Rectal smooth muscle tissue (tissue), 1 donor: Measurements from ENCODE around the gene EXOG.

ENCODE experiments used
- H3K27ac ChIP-seq: one replicate; pipeline ENCODE4 v1.7.0; 2013; ENCODE audit warnings: low read depth, low read length, inconsistent platforms
- H3K27me3 ChIP-seq: one replicate; pipeline ENCODE4 v1.7.0; 2013; ENCODE audit warnings: low read length; ENCODE audit not compliant: control insufficient read depth, insufficient read depth
- H3K36me3 ChIP-seq: one replicate; pipeline ENCODE4 v1.7.0; 2013; ENCODE audit warnings: low read length; ENCODE audit not compliant: control insufficient read depth, insufficient read depth
- H3K4me1 ChIP-seq: one replicate; pipeline ENCODE4 v1.7.0; 2013; ENCODE audit warnings: low read length; ENCODE audit not compliant: control insufficient read depth, insufficient read depth
- H3K4me3 ChIP-seq: one replicate; pipeline ENCODE4 v1.7.0; 2013; ENCODE audit warnings: low read length
- H3K9ac ChIP-seq: one replicate; pipeline ENCODE4 v1.7.0; 2013; ENCODE audit warnings: low read length

EXOG gene

DNA sequence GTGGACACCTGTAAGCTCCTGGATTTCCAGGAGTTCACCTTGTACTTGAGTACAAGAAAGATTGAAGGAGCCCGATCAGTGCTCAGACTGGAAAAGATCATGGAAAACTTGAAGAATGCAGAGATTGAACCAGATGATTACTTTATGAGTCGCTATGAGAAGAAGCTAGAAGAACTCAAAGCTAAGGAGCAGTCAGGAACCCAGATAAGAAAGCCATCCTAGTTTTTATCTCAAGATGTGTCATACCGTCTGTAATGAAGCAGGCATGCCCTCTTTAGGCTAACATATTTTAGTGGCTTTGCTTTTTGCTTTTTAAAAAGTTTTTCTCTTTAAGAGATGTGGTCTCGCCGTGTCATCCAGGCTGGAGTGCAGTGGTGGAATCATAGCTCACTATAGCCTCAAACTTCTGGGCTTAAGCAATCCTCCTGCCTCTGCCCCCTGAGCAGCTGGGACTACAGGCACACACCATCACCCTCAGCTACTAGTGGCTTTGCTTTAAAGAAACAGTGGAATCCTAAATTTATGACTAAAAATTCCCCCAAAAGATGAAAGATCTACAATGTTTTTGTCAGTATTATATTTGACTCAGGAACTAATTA lies 28.1 kb downstream of the EXOG start:
- no peaks in the 10 kb centered on the region for H3K4me1 ChIP-seq
- H3K9ac ChIP-seq: no peak overlapping the region
- H3K4me3 ChIP-seq: no peak overlapping the region
- peaks cover 11% of the 10 kb centered on the region for H3K36me3 ChIP-seq
- no peaks in the 10 kb centered on the region for H3K27me3 ChIP-seq
- no peak overlapping the region for H3K27ac ChIP-seq

GRCh38 chr3:38526792-38527191 lies 30.7 kb downstream of the EXOG start:
- Histone ChIP-seq H3K27ac (no peak overlapping the region), H3K36me3 (peaks cover 11% of the 10 kb centered on the region), H3K4me1 (no peaks in the 10 kb centered on the region), H3K27me3 (no peaks in the 10 kb centered on the region), H3K4me3 (no peak overlapping the region), H3K9ac (no peak overlapping the region)

DNA sequence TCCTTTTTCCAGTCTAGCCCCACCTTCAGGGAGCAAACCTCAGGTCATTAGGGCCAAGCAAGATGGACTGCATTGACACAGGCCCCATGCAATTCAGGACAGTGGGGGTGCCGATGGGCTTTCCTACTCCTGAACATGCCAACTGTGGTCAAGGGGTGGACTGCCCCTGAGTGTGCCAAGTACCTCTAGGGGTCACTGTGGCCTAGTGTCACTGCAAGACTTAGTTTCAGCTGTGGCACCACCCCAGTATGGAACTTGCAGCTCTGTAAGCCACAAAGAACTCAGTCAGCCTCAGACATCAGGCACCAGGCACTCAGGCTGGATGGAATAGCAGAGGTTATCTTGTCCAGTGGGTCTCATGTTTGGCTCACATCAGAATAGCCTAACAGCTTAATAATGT lies 32.3 kb downstream of the EXOG start:
- no peak overlapping the region for H3K4me3 ChIP-seq
- peaks cover 11% of the 10 kb centered on the region for H3K36me3 ChIP-seq
- no peak overlapping the region for H3K9ac ChIP-seq
- no peaks in the 10 kb centered on the region for H3K4me1 ChIP-seq
- no peaks in the 10 kb centered on the region for H3K27me3 ChIP-seq
- no peak overlapping the region for H3K27ac ChIP-seq

DNA sequence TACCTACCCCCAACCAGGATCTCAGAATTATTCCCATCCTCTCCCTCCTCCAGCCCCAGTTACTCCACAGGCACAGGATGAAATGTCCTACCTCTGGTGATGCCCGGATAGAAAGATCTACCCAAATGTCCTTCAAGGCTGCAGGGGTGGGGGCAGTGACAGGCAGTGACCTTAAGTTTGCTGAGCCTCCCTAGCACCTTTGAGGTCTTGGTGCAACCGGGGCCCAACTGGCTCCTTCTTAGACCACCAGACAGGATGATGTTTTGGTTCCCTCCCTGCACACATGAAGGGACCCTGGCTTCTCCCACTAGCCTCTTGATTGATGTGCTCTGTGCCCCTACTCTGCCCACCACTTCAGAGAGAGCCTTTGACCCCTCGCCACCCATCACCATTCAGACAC lies 36.4 kb downstream of the EXOG start:
- H3K4me1 ChIP-seq: no peaks in the 10 kb centered on the region
- H3K36me3 ChIP-seq: peaks cover 3% of the 10 kb centered on the region
- no peak overlapping the region for H3K4me3 ChIP-seq
- H3K9ac ChIP-seq: no peak overlapping the region
- H3K27me3 ChIP-seq: no peaks in the 10 kb centered on the region
- H3K27ac ChIP-seq: no peak overlapping the region

- Histone ChIP-seq H3K36me3 (no peaks in the 10 kb centered on the region), H3K4me1 (no peaks in the 10 kb centered on the region), H3K4me3 (no peak overlapping the region), H3K27ac (no peak overlapping the region), H3K27me3 (no peaks in the 10 kb centered on the region), H3K9ac (no peak overlapping the region)
These were observed 37.3 kb downstream of the EXOG start for GRCh38 chr3:38533285-38533976.

GRCh38 chr3:38534180-38534579 lies 38.0 kb downstream of the EXOG start:
- H3K27ac ChIP-seq: no peak overlapping the region
- H3K9ac ChIP-seq: no peak overlapping the region
- no peak overlapping the region for H3K4me3 ChIP-seq
- H3K4me1 ChIP-seq: no peaks in the 10 kb centered on the region
- no peaks in the 10 kb centered on the region for H3K27me3 ChIP-seq
- no peaks in the 10 kb centered on the region for H3K36me3 ChIP-seq

- Histone ChIP-seq H3K4me1 (no peaks in the 10 kb centered on the region), H3K27ac (no peak overlapping the region)
These were observed 38.5 kb downstream of the EXOG start for GRCh38 chr3:38534604-38535003.

DNA sequence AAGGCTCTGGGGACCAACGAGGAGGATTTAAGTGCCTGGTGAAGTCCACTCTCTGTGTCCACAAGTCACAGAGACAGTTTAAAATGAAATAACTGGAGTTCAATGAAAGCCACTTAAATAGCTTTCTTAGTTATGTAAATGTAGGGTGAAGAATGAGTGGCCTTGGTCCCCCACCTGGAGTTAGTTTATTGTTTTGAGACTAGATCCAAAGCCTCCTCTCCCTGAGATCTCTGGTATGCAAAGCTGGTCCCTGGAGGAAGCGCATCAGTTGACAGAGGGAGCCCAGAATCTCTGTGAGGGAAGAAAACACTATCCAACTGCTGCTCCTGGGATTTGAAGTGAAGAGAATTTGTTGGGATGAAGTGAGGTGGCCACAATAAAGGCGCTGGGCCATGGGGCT lies 40.5 kb downstream of the EXOG start:
- Histone ChIP-seq H3K9ac (no peak overlapping the region), H3K27ac (no peak overlapping the region), H3K27me3 (no peaks in the 10 kb centered on the region), H3K4me3 (no peak overlapping the region), H3K4me1 (no peaks in the 10 kb centered on the region), H3K36me3 (no peaks in the 10 kb centered on the region)

More at GRCh38 chr3:38534604-38535003, 38.5 kb downstream of the EXOG start:
- Histone ChIP-seq H3K27me3 (no peaks in the 10 kb centered on the region), H3K9ac (no peak overlapping the region), H3K36me3 (no peaks in the 10 kb centered on the region), H3K4me3 (no peak overlapping the region)

GRCh38 chr3:38538773-38539353 lies 42.7 kb downstream of the EXOG start:
- H3K9ac ChIP-seq: no peak overlapping the region
- H3K27me3 ChIP-seq: no peaks in the 10 kb centered on the region
- no peaks in the 10 kb centered on the region for H3K4me1 ChIP-seq
- no peak overlapping the region for H3K4me3 ChIP-seq
- no peak overlapping the region for H3K27ac ChIP-seq
- H3K36me3 ChIP-seq: no peaks in the 10 kb centered on the region

GRCh38 chr3:38541806-38542205 lies 45.7 kb downstream of the EXOG start:
- no peak overlapping the region for H3K9ac ChIP-seq
- H3K27ac ChIP-seq: no peak overlapping the region
- H3K36me3 ChIP-seq: no peaks in the 10 kb centered on the region
- no peaks in the 10 kb centered on the region for H3K27me3 ChIP-seq
- no peaks in the 10 kb centered on the region for H3K4me1 ChIP-seq
- no peak overlapping the region for H3K4me3 ChIP-seq

GRCh38 chr3:38542401-38543298 lies 46.5 kb downstream of the EXOG start:
- Histone ChIP-seq H3K27ac (no peak overlapping the region), H3K9ac (no peak overlapping the region), H3K4me1 (no peaks in the 10 kb centered on the region), H3K27me3 (no peaks in the 10 kb centered on the region), H3K36me3 (no peaks in the 10 kb centered on the region), H3K4me3 (no peak overlapping the region)

- Histone ChIP-seq H3K36me3 (no peaks in the 10 kb centered on the region), H3K9ac (no peak overlapping the region), H3K4me1 (no peaks in the 10 kb centered on the region), H3K27ac (no peak overlapping the region), H3K4me3 (no peak overlapping the region), H3K27me3 (no peaks in the 10 kb centered on the region)
These were observed 47.4 kb downstream of the EXOG start for GRCh38 chr3:38543586-38543985.
